ENCODE data around the gene SPP2. TPM values are rescaled to one million over a fixed set of nuclear protein-coding genes. Genes with fewer than 3 reads are reported as not detected.

The SPP2 gene
- total RNA-seq, 4 donors from 2014 or later, result not detected

DNA sequence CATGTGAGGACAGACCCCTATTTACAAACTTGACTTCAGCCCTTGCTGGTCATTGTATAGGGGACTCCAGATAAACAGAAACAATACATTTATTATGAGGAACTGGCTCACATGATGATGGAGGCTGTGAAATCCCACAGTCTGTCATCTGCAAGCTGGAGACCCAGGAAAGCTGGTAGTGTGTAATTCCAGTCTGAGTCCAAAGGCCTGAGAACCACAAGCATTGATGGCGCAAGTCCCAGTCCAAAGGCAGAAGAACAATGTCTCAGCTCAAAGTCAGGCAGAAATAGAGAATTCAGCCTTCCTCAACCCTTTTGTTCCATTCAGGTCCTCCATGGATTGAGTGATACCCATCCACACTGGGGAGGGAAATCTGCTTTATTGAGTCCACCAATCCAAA lies 28.1 kb upstream of the SPP2 start:
- no peak overlapping the region for H3K27ac ChIP-seq
- TF ChIP-seq EP300 (IDR thresholded peaks at IDR 0.05), result no peak
- TF ChIP-seq, protein P1, sequence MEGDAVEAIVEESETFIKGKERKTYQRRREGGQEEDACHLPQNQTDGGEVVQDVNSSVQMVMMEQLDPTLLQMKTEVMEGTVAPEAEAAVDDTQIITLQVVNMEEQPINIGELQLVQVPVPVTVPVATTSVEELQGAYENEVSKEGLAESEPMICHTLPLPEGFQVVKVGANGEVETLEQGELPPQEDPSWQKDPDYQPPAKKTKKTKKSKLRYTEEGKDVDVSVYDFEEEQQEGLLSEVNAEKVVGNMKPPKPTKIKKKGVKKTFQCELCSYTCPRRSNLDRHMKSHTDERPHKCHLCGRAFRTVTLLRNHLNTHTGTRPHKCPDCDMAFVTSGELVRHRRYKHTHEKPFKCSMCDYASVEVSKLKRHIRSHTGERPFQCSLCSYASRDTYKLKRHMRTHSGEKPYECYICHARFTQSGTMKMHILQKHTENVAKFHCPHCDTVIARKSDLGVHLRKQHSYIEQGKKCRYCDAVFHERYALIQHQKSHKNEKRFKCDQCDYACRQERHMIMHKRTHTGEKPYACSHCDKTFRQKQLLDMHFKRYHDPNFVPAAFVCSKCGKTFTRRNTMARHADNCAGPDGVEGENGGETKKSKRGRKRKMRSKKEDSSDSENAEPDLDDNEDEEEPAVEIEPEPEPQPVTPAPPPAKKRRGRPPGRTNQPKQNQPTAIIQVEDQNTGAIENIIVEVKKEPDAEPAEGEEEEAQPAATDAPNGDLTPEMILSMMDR (IDR thresholded peaks at IDR 0.05), result no peak
- TF ChIP-seq POLR2A (IDR thresholded peaks at IDR 0.05), result no peak
- H3K9me3 ChIP-seq, result peaks cover 0 to 14% (median 0%) of the 10 kb centered on the region in 4 donors
- no peak for DNase-seq (ENCODE audit: low spot score in 2 of 2)
- 100% methylated on average over 1 of the region's 1 CpG for WGBS, 2 donors
- H3K4me3 ChIP-seq, result no peak overlapping the region
- H3K27me3 ChIP-seq, result no peaks in the 10 kb centered on the region
- H3K4me1 ChIP-seq, result peaks cover 0 to 14% (median 2%) of the 10 kb centered on the region in 4 donors
- no peaks in the 10 kb centered on the region for H3K36me3 ChIP-seq

DNA sequence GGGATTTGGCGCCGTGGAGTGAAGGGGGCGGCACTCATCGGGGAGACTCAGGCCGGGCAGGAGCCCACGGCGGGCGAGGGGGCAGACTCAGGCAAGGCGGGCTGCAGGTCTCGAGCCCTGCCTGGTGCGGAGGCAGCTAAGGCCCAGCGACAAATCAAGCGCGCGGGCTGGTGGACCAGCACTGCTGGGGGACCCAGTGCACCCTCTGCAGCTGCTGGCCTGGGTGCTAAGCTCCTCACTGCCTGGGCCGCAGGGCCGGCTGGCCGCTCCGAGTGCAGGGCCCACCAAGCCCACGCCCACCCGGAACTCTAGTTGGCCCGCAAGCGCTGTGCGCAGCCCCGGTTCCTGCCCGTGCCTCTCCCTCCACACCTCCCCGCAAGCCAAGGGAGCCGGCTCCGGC lies 26.2 kb upstream of the SPP2 start:
- H3K27ac ChIP-seq, result no peak overlapping the region
- DNase-seq (ENCODE audit: low spot score in 2 of 2), result no peak
- H3K27me3 ChIP-seq, result no peaks in the 10 kb centered on the region
- no peak overlapping the region for H3K4me3 ChIP-seq
- H3K36me3 ChIP-seq, result no peaks in the 10 kb centered on the region
- peaks cover 0 to 14% (median 0%) of the 10 kb centered on the region in 4 donors for H3K9me3 ChIP-seq
- H3K4me1 ChIP-seq, result peaks cover 0 to 14% (median 2%) of the 10 kb centered on the region in 4 donors
- no peak for TF ChIP-seq EP300 (IDR thresholded peaks at IDR 0.05)
- no peak for TF ChIP-seq POLR2A (IDR thresholded peaks at IDR 0.05)
- TF ChIP-seq, protein P1 (IDR thresholded peaks at IDR 0.05), result no peak
- WGBS, 2 donors, result 93 to 98% methylated on average over 24 to 29 of the region's 29 CpGs

DNA sequence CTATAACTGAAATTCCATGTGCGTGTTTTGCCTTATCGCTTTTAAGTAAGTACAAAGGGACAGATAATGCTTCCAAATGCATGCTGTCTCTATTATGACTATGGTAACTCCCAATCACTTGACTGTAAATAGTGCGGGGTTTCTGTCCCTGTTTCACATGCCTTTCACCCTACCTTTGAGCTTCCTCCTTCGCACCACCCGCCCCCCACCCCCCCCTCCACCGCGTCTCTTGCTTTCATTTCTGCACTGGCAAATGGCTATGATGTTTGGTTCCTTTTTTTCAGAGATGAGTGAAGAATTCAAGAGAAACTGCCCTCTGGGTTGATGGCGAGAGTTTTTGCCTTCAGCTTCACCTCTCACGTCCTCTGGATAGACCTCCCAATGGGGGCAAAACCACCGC lies 25.0 kb upstream of the SPP2 start:
- no peak for DNase-seq (ENCODE audit: low spot score in 2 of 2)
- no peaks in the 10 kb centered on the region for H3K36me3 ChIP-seq
- no peaks in the 10 kb centered on the region for H3K27me3 ChIP-seq
- H3K27ac ChIP-seq, result no peak overlapping the region
- H3K9me3 ChIP-seq, result peaks cover 0 to 14% (median 0%) of the 10 kb centered on the region in 4 donors
- peaks cover 0 to 14% (median 2%) of the 10 kb centered on the region in 4 donors for H3K4me1 ChIP-seq
- WGBS, 2 donors, result 26 to 31% methylated on average over 10 of the region's 10 CpGs
- peak overlapping the region in 2 of 4 donors; percentile 26 to 35 for H3K4me3 ChIP-seq
- TF ChIP-seq POLR2A (IDR thresholded peaks at IDR 0.05) (no peak), EP300 (IDR thresholded peaks at IDR 0.05) (no peak)
- TF ChIP-seq, protein P1 (IDR thresholded peaks at IDR 0.05), result no peak

DNA sequence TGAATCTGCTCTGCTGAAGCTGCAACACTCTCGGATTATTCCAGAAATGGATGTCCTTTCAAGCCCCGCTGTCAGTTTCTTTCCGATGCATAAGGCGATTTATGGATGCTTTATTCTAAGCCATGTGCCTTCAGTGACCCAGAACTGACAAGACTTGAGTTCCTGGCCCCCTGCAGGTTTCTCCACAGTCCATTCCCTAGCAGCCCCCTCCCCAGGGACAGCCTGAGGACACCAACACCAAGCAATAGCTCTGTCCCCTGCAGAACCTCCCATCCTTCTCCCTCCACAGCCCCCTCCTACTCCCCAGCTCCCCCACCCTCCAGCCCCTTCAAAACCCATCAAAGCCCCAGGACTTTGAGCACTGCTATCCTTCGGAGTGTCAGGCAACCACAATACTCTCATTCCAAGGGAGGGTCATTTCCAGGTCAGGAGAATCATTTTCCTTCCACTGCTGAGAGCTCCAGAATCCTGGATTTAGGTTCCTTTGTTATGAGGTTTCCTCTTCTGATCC lies 24.6 kb upstream of the SPP2 start:
- Histone ChIP-seq H3K9me3 (peaks cover 0 to 14% (median 0%) of the 10 kb centered on the region in 4 donors), H3K36me3 (no peaks in the 10 kb centered on the region), H3K4me1 (peaks cover 0 to 14% (median 2%) of the 10 kb centered on the region in 4 donors), H3K27ac (no peak overlapping the region), H3K4me3 (peak overlapping the region in 2 of 4 donors; percentile 26 to 35), H3K27me3 (no peaks in the 10 kb centered on the region)
- 18 to 23% methylated on average over 5 of the region's 5 CpGs for WGBS, 2 donors
- no peak for DNase-seq (ENCODE audit: low spot score in 2 of 2)
- TF ChIP-seq, protein P1 (IDR thresholded peaks at IDR 0.05), result no peak
- TF ChIP-seq POLR2A (IDR thresholded peaks at IDR 0.05), result no peak
- TF ChIP-seq EP300 (IDR thresholded peaks at IDR 0.05), result no peak

DNA sequence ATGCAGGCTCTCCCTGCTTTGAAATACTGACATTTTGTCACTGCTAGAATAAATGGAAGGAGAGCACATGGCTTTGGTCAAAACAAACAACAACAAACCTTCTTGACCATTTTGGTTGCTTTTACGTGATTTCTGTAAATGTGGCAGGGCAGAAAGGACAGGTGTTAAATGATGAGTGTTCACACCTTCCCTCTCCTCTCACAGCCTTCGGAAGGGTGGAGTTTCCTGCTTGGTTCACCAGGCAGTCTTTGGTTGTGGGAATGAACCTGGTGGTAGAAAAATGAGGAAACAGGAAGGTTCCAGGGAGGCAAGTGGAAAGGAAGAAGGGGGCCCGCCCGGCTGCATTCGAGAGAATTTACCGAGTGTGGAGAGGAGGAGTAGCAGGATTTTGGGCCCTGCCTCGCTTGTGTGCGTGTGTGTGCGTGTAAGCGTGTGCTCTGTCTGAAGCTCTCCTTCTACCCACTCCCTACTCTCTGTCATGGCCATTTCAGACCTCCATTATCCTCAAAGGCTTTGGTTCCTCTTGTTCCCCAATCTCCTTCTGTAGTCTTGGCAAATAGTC lies 23.7 kb upstream of the SPP2 start:
- no peaks in the 10 kb centered on the region for H3K27me3 ChIP-seq
- peaks cover 0 to 14% (median 0%) of the 10 kb centered on the region in 4 donors for H3K9me3 ChIP-seq
- H3K36me3 ChIP-seq, result no peaks in the 10 kb centered on the region
- no peak for DNase-seq (ENCODE audit: low spot score in 2 of 2)
- no peak for TF ChIP-seq EP300 (IDR thresholded peaks at IDR 0.05)
- TF ChIP-seq, protein P1 (IDR thresholded peaks at IDR 0.05), result no peak
- TF ChIP-seq POLR2A (IDR thresholded peaks at IDR 0.05), result no peak
- no peak overlapping the region for H3K4me3 ChIP-seq
- peaks cover 0 to 14% (median 2%) of the 10 kb centered on the region in 4 donors for H3K4me1 ChIP-seq
- 85 to 87% methylated on average over 10 of the region's 10 CpGs for WGBS, 2 donors
- no peak overlapping the region for H3K27ac ChIP-seq

All from tibial nerve (tissue), 4 donors.